Right atrium auricular region (tissue), 2 donors: ENCODE results near the gene RNF8. TPM values are rescaled to one million over a fixed set of nuclear protein-coding genes. Genes with fewer than 3 reads are reported as not detected.
A peak's percentile ranks its signal among the peaks of the same experiment; 100 is the strongest.

Source experiments
- DNase-seq: peaks from one replicate; pipeline ENCODE4 v3.0.0-alpha.2; 2019; ENCODE audit warnings: low spot score
- H3K27ac ChIP-seq, 2 donors: fragments of 200-600 bp; sonication (generic); 1 replicate in 1 of 2; 2 replicates in 1 of 2; pipeline ENCODE4 v1.5.1; 2016 to 2019
- H3K27me3 ChIP-seq, 2 donors: fragments of 200-600 bp; sonication (generic); one replicate each; pipeline versions ENCODE4 v1.5.1 to v1.6.0; 2017 to 2019
- H3K36me3 ChIP-seq: fragments of 200-600 bp; sonication (generic); one replicate; pipeline ENCODE4 v1.5.1; 2016
- H3K4me1 ChIP-seq, 2 donors: fragments of 200-600 bp; sonication (generic); one replicate each; pipeline versions ENCODE4 v1.5.1 to v1.6.0; 2017 to 2019
- H3K4me3 ChIP-seq, 2 donors: fragments of 200-600 bp; sonication (generic); 1 replicate in 1 of 2; 2 replicates in 1 of 2; pipeline ENCODE4 v1.5.1; 2017 to 2019; ENCODE audit warnings: mild to moderate bottlenecking in 1 of 2, moderate library complexity in 1 of 2
- H3K9me3 ChIP-seq, 2 donors: fragments of 200-600 bp; sonication (generic); one replicate each; pipeline ENCODE4 v1.5.1; 2019
- CTCF ChIP-seq, 2 donors: fragments of 200-600 bp; sonication (generic); IDR thresholded peaks; one replicate each; pipeline ENCODE4 v1.5.1; 2019; ENCODE audit warnings: antibody characterized with exemption in 2 of 2
- total RNA-seq, 2 donors: library from RNA; depleted of rRNA; stranded (reverse); fragments of >200 nt; gene quantifications; one replicate each; pipeline ENCODE4 v1.1.0, GENCODE V29; 2016

RNF8 gene
- total RNA-seq, 2 donors from 2014 or later, result 17.0 to 17.3 TPM

GRCh38 chr6:37357288-37357687 is 3.5 kb downstream of the RNF8 start:
- Histone ChIP-seq H3K4me3 (no peak overlapping the region), H3K27me3 (no peaks in the 10 kb centered on the region), H3K36me3 (peaks cover 16% of the 10 kb centered on the region), H3K9me3 (no peaks in the 10 kb centered on the region), H3K4me1 (peaks cover 0 to 32% of the 10 kb centered on the region in 2 donors), H3K27ac (peak overlapping the region in 1 of 2 donors; percentile 4)
- TF ChIP-seq CTCF (IDR thresholded peaks at IDR 0.05), result no peak
- DNase-seq, result no peak

GRCh38 chr6:37357860-37358259 is 4.1 kb downstream of the RNF8 start:
- Histone ChIP-seq H3K27ac (peak overlapping the region in 1 of 2 donors; percentile 4), H3K9me3 (no peaks in the 10 kb centered on the region), H3K4me3 (no peak overlapping the region), H3K27me3 (no peaks in the 10 kb centered on the region), H3K4me1 (peaks cover 0 to 32% of the 10 kb centered on the region in 2 donors), H3K36me3 (peaks cover 16% of the 10 kb centered on the region)
- DNase-seq, result no peak
- no peak for TF ChIP-seq CTCF (IDR thresholded peaks at IDR 0.05)

- Histone ChIP-seq H3K27me3 (no peaks in the 10 kb centered on the region), H3K9me3 (no peaks in the 10 kb centered on the region), H3K4me3 (no peak overlapping the region), H3K4me1 (peaks cover 0 to 32% of the 10 kb centered on the region in 2 donors), H3K36me3 (peaks cover 22% of the 10 kb centered on the region), H3K27ac (no peak overlapping the region)
- DNase-seq, result no peak
- no peak for TF ChIP-seq CTCF (IDR thresholded peaks at IDR 0.05)
Measured at GRCh38 chr6:37359039-37359438, 5.3 kb downstream of the RNF8 start.

GRCh38 chr6:37362101-37362828 is 8.5 kb downstream of the RNF8 start:
- Histone ChIP-seq H3K9me3 (no peaks in the 10 kb centered on the region), H3K4me3 (no peak overlapping the region), H3K27me3 (no peaks in the 10 kb centered on the region), H3K36me3 (peaks cover 22% of the 10 kb centered on the region), H3K4me1 (peaks cover 0 to 33% of the 10 kb centered on the region in 2 donors), H3K27ac (no peak overlapping the region)
- no peak for DNase-seq
- TF ChIP-seq CTCF (IDR thresholded peaks at IDR 0.05), result no peak

GRCh38 chr6:37365791-37366190 is 12.0 kb downstream of the RNF8 start:
- no peaks in the 10 kb centered on the region for H3K27me3 ChIP-seq
- H3K4me3 ChIP-seq, result no peak overlapping the region
- peak in 1 of 2 donors; percentile 55 for TF ChIP-seq CTCF (IDR thresholded peaks at IDR 0.05)
- peaks cover 0 to 52% of the 10 kb centered on the region in 2 donors for H3K4me1 ChIP-seq
- H3K9me3 ChIP-seq, result no peaks in the 10 kb centered on the region
- H3K36me3 ChIP-seq, result peaks cover 31% of the 10 kb centered on the region
- DNase-seq, result no peak
- peak overlapping the region in 1 of 2 donors; percentile 6 for H3K27ac ChIP-seq

- peaks cover 0 to 60% of the 10 kb centered on the region in 2 donors for H3K4me1 ChIP-seq
- no peaks in the 10 kb centered on the region for H3K9me3 ChIP-seq
- DNase-seq, result no peak
- peaks cover 20% of the 10 kb centered on the region for H3K36me3 ChIP-seq
- H3K27ac ChIP-seq, result no peak overlapping the region
- H3K27me3 ChIP-seq, result no peaks in the 10 kb centered on the region
- no peak overlapping the region for H3K4me3 ChIP-seq
- TF ChIP-seq CTCF (IDR thresholded peaks at IDR 0.05), result no peak
Measured at GRCh38 chr6:37366910-37367309, 13.1 kb downstream of the RNF8 start.
